GM11168 (cell line): ENCODE measurements around the gene TMA7B.

Experiments used
- in situ Hi-C: fragments of 300-500 bp; cut with MboI; formaldehyde crosslinking; loops from one replicate; pipeline ENCODE4 v1.12.0; 2022; ENCODE audit warnings: low sequenced_read_pairs; ENCODE audit not compliant: unreplicated experiment

The TMA7B gene

DNA sequence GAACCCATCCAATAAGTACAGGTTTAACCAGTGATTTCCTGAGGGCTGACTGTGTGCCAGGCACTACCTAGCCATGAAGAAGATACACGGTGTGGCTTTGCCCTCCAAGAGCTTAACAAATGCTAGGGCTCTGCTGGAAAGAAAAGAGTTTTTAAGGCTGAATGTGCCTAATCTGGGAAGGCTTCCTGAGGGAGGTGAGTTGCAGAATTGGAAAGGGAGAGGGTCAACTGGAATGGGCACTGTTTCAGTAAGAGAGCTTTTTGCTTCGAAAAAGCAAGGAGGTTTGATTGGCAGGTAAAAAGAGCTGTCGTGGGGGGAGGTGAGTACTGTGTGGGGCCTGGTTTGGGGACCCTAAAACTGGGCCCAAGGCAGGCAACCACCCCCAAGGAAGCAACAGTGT, 37.2 kb downstream of the TMA7B start:
- in situ Hi-C loops: no loop called here

GRCh38 chr22:39997939-39998726, 37.9 kb downstream of the TMA7B start:
- in situ Hi-C loops: no loop called here

GRCh38 chr22:39999144-39999757, 39.1 kb downstream of the TMA7B start:
- in situ Hi-C loops: no loop called here

DNA sequence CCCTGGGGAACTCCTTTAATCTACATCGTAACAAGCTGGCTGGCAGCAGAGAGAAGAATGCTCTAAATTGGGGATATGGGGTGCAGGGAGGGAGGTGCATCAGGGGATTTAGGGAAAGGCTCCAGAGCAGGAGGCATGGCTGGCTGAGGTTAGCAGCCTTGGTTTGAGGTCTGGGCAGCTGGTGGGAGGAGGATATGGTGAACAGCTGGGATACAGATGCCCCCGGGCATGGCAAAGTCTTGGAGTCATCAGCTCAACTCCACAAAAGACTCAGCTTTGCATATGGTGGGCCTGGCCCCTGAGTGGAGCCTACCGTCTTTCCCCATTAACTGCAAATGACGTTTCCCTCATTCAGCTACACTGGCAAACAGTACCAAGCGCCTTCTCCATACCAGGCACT, 40.0 kb downstream of the TMA7B start:
- in situ Hi-C loops: no loop called here

DNA sequence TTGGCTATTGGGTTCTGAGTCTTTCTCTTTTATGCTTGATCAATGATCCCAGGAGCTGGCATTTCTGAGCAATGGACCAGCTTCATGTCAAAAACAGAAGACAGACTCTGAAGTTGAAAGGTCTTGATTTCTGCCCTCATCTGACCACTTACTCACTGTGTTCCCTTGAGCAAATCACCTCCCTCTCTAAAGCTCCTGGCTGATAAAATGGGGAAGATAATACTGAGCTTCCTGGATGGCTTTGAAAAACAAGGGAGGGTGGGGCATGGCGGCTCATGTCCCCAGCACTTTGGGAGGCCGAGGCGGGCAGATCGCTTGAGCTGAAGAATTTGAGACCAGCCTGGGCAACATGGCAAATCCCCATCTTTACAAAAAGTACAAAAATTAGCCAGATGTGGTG, 40.9 kb downstream of the TMA7B start:
- in situ Hi-C loops: no loop called here

GRCh38 chr22:40001800-40002577, 41.8 kb downstream of the TMA7B start:
- in situ Hi-C loops: no loop called here

DNA sequence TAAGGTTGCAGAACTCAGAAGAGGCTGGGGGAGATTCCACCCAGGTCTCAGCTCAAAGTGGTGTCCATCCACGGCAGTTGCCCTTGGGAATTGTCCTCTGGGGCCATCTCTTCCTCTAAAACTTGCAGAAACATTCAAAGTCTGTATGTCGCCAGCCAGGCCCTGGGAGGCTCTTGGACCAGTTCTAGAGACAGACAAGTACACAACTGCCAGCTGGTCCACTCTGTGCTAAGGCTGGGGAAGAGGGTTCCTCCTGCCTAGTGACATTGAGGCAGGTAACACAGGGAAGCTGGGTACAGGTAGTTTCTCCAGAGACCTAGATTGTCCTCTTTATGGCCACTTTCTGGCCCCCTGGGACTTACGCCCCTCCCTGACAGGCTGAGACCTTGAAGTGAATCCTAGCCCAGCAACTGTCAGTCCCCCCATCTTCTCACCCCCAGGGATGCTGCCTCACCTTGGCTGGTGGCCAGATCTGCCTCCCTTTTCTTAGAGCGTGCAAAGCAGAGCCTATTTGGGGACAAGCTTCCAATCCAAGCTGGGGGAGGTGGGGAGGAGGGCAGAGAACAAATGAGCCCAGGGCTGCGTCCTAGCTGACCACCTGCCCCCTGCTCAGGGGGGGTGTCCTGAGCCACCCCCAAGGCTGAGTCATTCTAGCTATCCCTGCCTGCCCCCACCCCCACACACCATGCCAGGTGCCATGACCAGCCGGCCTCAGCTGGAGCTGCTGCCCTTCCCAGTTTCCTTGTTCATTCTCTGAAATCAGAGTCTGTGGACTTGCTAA, 42.9 kb downstream of the TMA7B start:
- in situ Hi-C loops: no loop called here

DNA sequence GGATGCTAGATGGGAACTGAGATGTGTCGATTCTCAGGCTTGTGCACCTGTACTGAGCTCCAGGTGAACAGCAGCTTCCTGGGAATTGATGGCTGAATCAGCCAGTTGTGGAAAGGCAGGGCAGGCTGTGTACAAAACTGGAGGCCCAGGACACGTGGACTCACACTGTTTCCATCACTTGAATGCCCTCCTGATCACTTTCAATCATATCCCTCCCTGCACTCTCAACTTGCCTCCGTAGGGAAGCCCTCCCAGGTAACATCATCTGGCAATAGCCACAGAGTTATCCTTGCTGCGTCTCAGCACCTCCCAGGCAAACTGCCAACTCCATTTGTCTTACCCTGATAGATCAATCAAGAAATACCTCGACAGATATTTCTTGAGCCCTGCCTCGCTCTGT, 44.6 kb downstream of the TMA7B start:
- in situ Hi-C loops: no loop called here

GRCh38 chr22:40006641-40007040, 46.4 kb downstream of the TMA7B start:
- in situ Hi-C loops: no loop called here

DNA sequence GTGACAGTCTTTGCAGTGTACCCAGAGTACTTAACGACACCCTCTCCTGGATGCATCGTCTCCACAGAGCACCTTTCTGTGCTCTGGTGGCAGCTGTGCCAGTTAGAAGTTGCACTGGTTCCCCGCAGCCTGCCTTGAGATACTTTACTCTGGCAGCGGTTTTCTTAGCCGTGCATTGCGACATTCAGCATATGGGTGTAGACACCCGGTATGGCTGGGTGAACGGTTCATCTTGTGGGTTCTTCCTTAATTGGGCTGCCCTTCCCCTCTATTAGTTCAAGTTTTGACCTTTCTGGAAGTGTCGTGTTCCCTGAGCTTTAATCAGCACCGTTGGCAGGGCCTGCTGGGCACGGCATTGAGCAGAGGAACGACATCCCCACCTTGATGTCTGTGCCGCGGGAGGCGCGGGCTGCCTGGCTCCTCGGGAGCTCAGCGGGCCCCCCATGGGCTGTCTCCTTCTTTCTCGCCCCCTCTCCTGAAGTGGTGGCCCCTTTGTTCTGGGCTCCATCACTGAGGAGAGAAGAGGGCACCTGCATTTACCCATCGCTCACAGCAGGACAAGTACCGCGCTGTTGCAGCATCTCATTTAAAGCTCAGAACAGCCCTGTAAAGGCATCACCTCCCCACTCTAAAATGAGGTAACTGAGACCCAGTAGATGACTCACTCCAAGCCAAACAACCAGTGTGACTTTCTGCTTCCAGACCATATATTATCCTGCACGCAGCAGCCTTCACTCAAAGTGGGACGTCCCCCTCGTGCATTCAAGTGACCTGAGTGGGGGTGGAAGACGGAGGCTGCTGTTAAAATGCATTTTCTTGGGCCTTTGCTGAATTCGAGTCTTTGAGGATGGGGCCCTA, 47.9 kb downstream of the TMA7B start:
- in situ Hi-C loops: no loop called here

DNA sequence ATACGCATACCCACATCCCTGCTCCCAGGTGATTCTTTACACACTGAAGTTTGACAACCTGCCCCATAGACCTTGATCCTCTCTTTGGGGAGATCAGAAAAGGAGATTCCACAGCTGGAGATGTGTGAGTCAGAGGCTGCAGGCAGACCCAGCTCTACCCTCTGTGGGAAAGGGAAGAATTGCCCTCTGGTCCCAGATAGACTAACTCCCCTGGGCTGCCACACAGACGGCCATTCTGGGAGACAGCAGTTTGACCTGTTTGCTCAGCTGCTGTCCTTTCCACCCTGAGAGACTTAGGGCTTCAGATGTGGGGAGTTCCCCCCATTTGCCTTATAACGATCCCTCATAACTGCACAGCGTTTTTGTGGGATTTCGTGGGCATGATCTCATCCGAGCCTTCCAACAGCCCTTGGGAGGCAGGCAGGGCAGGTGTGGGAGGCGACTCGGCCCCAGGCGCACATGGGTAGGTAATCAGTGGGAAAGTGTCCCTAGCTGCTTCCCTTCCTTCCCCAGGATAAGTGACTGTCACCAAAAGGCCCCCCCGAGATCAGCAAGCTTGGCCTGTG, 48.6 kb downstream of the TMA7B start:
- in situ Hi-C loops: no loop called here

DNA sequence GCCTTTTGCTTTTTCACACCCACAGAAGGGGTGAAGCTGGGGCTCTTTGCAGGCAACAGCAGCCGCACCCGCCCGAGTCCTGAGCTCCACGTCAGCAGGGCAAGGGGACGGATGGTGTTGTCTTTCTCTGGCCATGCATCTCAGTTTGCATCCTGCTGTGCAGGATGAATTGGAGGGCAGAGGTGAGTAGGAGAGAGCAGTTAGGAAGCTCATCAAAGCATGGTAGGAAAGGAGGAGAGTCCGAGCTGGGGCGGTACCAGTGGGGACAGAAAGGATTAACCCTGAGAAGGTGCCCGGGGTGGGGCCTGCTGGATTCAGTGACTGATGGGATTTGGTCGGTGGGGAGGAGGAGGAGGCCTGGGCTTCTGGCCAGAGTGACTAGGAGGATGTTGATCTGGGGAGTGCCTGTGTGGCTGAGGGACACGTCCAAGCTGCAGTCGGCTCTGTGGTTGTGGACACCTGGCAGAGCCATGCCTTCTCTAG, 49.1 kb downstream of the TMA7B start:
- in situ Hi-C loops: no loop called here

DNA sequence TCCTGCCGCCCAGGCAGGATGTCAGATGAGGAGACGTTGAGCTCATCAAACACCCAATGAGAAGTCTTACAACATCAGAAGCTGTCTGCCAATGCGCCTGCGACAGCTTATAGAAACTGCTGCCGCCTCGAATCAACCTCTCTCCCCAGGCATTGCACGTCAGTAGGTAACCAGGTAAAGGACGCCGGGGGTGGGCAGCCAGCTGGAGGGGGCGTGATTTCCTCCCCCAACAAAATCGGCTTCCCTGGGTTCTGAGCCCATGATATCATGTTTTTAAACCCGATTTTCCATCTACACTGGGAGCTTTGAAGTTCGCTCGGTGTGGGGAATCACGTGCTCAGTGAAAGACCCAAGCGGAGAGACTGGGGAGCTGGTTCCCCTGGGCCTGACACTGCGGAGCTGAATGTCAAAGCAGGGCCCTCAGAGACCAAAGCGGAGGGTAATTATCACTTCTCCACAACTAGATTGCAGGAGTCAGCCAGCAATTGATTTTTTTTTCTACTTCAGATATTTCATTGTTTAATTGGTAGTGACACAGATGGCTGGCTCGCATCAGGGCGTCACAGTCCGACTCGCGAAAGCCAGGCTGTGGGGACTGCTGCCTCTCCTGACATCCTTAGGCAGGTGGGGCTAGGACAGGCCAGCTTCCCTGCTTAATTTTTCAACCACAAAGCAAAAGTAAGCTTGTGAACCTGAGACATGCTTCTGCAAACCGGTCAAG, 49.9 kb downstream of the TMA7B start:
- in situ Hi-C loops: loop anchor here (10.0 kb wide), 1 partner anchor 85 kb away; no protein-coding TSS in a partner anchor

- in situ Hi-C loops: loop anchor here (10.0 kb wide), 1 partner anchor 86 kb away; no protein-coding TSS in a partner anchor
Measured at GRCh38 chr22:40010746-40011145, 50.5 kb downstream of the TMA7B start.
